Cardiac fibroblast (primary cell): ENCODE results near the gene DYRK4.
A peak's percentile ranks its signal among the peaks of the same experiment; 100 is the strongest.

ENCODE experiments used
- DNase-seq, 2 donors: peaks; one replicate each; pipeline versions ENCODE4 v3.0.0 to v3.0.0-alpha.2; 2010; ENCODE audit warnings: low read depth in 2 of 2
- H3K4me3 ChIP-seq, 2 donors: replicated peaks in 1 of 2; 1 replicate in 1 of 2; 2 replicates in 1 of 2; pipeline ENCODE4 v1.5.1; 2011; ENCODE audit warnings: low read depth in 2 of 2, low read length in 2 of 2, mild to moderate bottlenecking in 2 of 2, moderate library complexity in 1 of 2
- CTCF ChIP-seq: IDR thresholded peaks from one replicate; pipeline ENCODE4 v1.5.1; 2011; ENCODE audit warnings: low read depth, mild to moderate bottlenecking, low read length, inconsistent platforms

DYRK4 gene

GRCh38 chr12:4580281-4580688 is 18.3 kb downstream of the DYRK4 start:
- DNase-seq, result no peak
- no peak for TF ChIP-seq CTCF
- no peak overlapping the region for H3K4me3 ChIP-seq

- no peak for TF ChIP-seq CTCF
These were observed 22.3 kb downstream of the DYRK4 start for GRCh38 chr12:4584281-4584680.

GRCh38 chr12:4584896-4585295 is 22.9 kb downstream of the DYRK4 start:
- no peak for TF ChIP-seq CTCF
- no peak for DNase-seq

More at GRCh38 chr12:4584281-4584680, 22.3 kb downstream of the DYRK4 start:
- no peak for DNase-seq
- H3K4me3 ChIP-seq, result no peak overlapping the region

GRCh38 chr12:4586500-4586899 is 24.5 kb downstream of the DYRK4 start:
- DNase-seq, result no peak
- no peak for TF ChIP-seq CTCF
- H3K4me3 ChIP-seq, result no peak overlapping the region

More at GRCh38 chr12:4584896-4585295, 22.9 kb downstream of the DYRK4 start:
- no peak overlapping the region for H3K4me3 ChIP-seq

GRCh38 chr12:4587108-4587507 is 25.1 kb downstream of the DYRK4 start:
- TF ChIP-seq CTCF, result no peak
- no peak overlapping the region for H3K4me3 ChIP-seq

GRCh38 chr12:4588916-4589315 is 26.9 kb downstream of the DYRK4 start:
- no peak for DNase-seq
- H3K4me3 ChIP-seq, result no peak overlapping the region
- TF ChIP-seq CTCF, result no peak

More at GRCh38 chr12:4587108-4587507, 25.1 kb downstream of the DYRK4 start:
- no peak for DNase-seq

GRCh38 chr12:4589941-4590340 is 27.9 kb downstream of the DYRK4 start:
- no peak for TF ChIP-seq CTCF
- peak in 1 of 2 donors; percentile 25 for DNase-seq
- H3K4me3 ChIP-seq, result no peak overlapping the region
